ENCODE results near the gene ASIC2.

ASIC2 gene

DNA sequence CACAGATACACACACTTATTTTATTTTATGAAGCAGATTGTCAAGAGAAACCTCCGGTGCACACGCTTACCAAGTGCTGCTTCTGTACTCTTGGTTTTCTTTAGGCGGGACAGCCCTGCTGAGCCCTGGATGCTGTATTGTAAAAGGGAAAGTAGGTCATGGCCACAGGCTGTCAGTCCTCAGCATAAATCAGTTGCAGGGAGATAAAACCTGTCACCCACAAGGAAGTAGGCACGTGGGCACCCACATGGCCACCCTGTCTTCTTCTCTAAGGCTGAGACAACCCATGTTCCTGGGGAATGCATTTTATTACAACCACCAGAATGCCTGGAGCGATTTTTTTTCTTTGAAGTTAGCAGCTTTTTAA is 59.3 kb downstream of the ASIC2 start:
- TF ChIP-seq SNAI2 (CRISPR knock-in tag; IDR thresholded peaks at IDR 0.05) = no peak
- TF ChIP-seq RARB (CRISPR knock-in tag; IDR thresholded peaks at IDR 0.05) = no peak
- TF ChIP-seq ZC3H10 (CRISPR knock-in tag; IDR thresholded peaks at IDR 0.05) = no peak
- TF ChIP-seq CSDC2 (CRISPR knock-in tag; IDR thresholded peaks at IDR 0.05) = no peak
- TF ChIP-seq ZNF8 (CRISPR knock-in tag; IDR thresholded peaks at IDR 0.05) = no peak
- no peak for TF ChIP-seq GLIS3 (CRISPR knock-in tag; IDR thresholded peaks at IDR 0.05)
- ATAC-seq = no peak

GRCh38 chr17:33229499-33229898 is 63.6 kb downstream of the ASIC2 start:
- no peak for ATAC-seq
- no peak for TF ChIP-seq ZC3H10 (CRISPR knock-in tag; IDR thresholded peaks at IDR 0.05)
- TF ChIP-seq SNAI2 (CRISPR knock-in tag; IDR thresholded peaks at IDR 0.05) = no peak
- no peak for TF ChIP-seq PATZ1 (CRISPR knock-in tag; IDR thresholded peaks at IDR 0.05; ENCODE audit: borderline replicate concordance)
- no peak for TF ChIP-seq RARB (CRISPR knock-in tag; IDR thresholded peaks at IDR 0.05)
- no peak for TF ChIP-seq ZFP30 (CRISPR knock-in tag; IDR thresholded peaks at IDR 0.05)
- no peak for TF ChIP-seq TOX (CRISPR knock-in tag; IDR thresholded peaks at IDR 0.05; ENCODE audit: borderline replicate concordance)
- TF ChIP-seq ESRRG (CRISPR knock-in tag; IDR thresholded peaks at IDR 0.05) = no peak
- no peak for TF ChIP-seq PPARA (CRISPR knock-in tag; IDR thresholded peaks at IDR 0.05; ENCODE audit: borderline replicate concordance)
- no peak for TF ChIP-seq BACH2 (CRISPR knock-in tag; IDR thresholded peaks at IDR 0.05; ENCODE audit: borderline replicate concordance)
- no peak for TF ChIP-seq CREB5 (CRISPR knock-in tag; IDR thresholded peaks at IDR 0.05; ENCODE audit: low read depth)
- no peak for TF ChIP-seq ARNTL (CRISPR knock-in tag; IDR thresholded peaks at IDR 0.05; ENCODE audit: borderline replicate concordance, low read depth)
- no peak for TF ChIP-seq CSDC2 (CRISPR knock-in tag; IDR thresholded peaks at IDR 0.05)
- TF ChIP-seq POU6F1 (CRISPR knock-in tag; IDR thresholded peaks at IDR 0.05; ENCODE audit: borderline replicate concordance, low read depth) = no peak
- TF ChIP-seq TCF4 (CRISPR knock-in tag; IDR thresholded peaks at IDR 0.05; ENCODE audit: borderline replicate concordance) = no peak
- no peak for TF ChIP-seq ZNF8 (CRISPR knock-in tag; IDR thresholded peaks at IDR 0.05)
- TF ChIP-seq GLIS3 (CRISPR knock-in tag; IDR thresholded peaks at IDR 0.05) = no peak
- no peak for TF ChIP-seq ISL1 (CRISPR knock-in tag; IDR thresholded peaks at IDR 0.05)
- no peak for TF ChIP-seq TSHZ2 (CRISPR knock-in tag; IDR thresholded peaks at IDR 0.05)
- TF ChIP-seq, protein P1, sequence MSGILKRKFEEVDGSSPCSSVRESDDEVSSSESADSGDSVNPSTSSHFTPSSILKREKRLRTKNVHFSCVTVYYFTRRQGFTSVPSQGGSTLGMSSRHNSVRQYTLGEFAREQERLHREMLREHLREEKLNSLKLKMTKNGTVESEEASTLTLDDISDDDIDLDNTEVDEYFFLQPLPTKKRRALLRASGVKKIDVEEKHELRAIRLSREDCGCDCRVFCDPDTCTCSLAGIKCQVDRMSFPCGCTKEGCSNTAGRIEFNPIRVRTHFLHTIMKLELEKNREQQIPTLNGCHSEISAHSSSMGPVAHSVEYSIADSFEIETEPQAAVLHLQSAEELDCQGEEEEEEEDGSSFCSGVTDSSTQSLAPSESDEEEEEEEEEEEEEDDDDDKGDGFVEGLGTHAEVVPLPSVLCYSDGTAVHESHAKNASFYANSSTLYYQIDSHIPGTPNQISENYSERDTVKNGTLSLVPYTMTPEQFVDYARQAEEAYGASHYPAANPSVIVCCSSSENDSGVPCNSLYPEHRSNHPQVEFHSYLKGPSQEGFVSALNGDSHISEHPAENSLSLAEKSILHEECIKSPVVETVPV (CRISPR knock-in tag; IDR thresholded peaks at IDR 0.05) = no peak

DNA sequence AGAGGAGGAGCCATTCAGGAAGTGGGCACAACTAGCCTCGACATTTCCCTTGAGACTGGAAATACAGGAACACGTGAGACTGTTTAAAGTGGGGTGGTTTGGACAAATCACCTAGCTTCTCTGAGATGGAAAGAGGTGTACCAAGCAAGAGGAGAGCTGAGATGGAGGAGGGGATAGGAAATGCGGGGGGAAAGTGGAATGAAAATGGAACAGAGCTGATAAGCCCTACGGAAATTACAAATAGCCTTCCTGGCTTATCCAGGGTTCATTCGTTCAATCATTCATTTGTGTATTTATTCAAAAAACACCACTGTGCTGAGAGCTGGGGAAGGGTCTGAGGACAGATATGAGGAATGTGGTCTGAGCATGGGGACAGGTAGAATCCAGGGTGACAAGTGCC is 64.1 kb downstream of the ASIC2 start:
- ATAC-seq = no peak
- TF ChIP-seq CREB5 (CRISPR knock-in tag; IDR thresholded peaks at IDR 0.05; ENCODE audit: low read depth) (no peak), OSR1 (CRISPR knock-in tag; IDR thresholded peaks at IDR 0.05) (no peak), PATZ1 (CRISPR knock-in tag; IDR thresholded peaks at IDR 0.05; ENCODE audit: borderline replicate concordance) (no peak), ARNTL (CRISPR knock-in tag; IDR thresholded peaks at IDR 0.05; ENCODE audit: borderline replicate concordance, low read depth) (no peak), TCF4 (CRISPR knock-in tag; IDR thresholded peaks at IDR 0.05; ENCODE audit: borderline replicate concordance) (no peak), GLIS3 (CRISPR knock-in tag; IDR thresholded peaks at IDR 0.05) (no peak), TOX (CRISPR knock-in tag; IDR thresholded peaks at IDR 0.05; ENCODE audit: borderline replicate concordance) (no peak), ISL1 (CRISPR knock-in tag; IDR thresholded peaks at IDR 0.05) (no peak), PPARA (CRISPR knock-in tag; IDR thresholded peaks at IDR 0.05; ENCODE audit: borderline replicate concordance) (no peak), ZC3H10 (CRISPR knock-in tag; IDR thresholded peaks at IDR 0.05) (no peak), ZFP3 (CRISPR knock-in tag; IDR thresholded peaks at IDR 0.05) (no peak), TSHZ2 (CRISPR knock-in tag; IDR thresholded peaks at IDR 0.05) (no peak), ZFP30 (CRISPR knock-in tag; IDR thresholded peaks at IDR 0.05) (no peak), RARB (CRISPR knock-in tag; IDR thresholded peaks at IDR 0.05) (no peak), CSDC2 (CRISPR knock-in tag; IDR thresholded peaks at IDR 0.05) (no peak)

All from SK-N-SH treated with all-trans-retinoic acid at 6 μM for 48 hours (cell line).